HEK293T (cell line): ENCODE data around the gene JMJD7.

ENCODE experiments used
- CTCF ChIA-PET: fragments of 350-600 bp; formaldehyde crosslinking; extraction: SDS; loops from one replicate; lab custom pipeline; 2021; ENCODE audit warnings: antibody characterized with exemption, inconsistent platforms; lab: Yijun Ruan, JAX
- POLR2A ChIA-PET: fragments of 350-600 bp; formaldehyde crosslinking; extraction: SDS; loops from one replicate; lab custom pipeline; 2020; ENCODE audit warnings: antibody characterized with exemption, inconsistent platforms; lab: Yijun Ruan, JAX
- DNase-seq: peaks from one replicate; pipeline ENCODE4 v3.0.0; 2012; ENCODE audit warnings: mixed read lengths; ENCODE audit errors: extremely low spot score
- ARNT ChIP-seq: fragments of 450-650 bp; IDR thresholded peaks from 2 replicates; pipeline ENCODE4 v1.6.1; 2017; ENCODE audit warnings: mild to moderate bottlenecking
- BHLHE40 ChIP-seq: fragments of 450-650 bp; IDR thresholded peaks from 2 replicates; pipeline ENCODE4 v1.6.1; 2016; ENCODE audit warnings: mild to moderate bottlenecking, moderate library complexity, borderline replicate concordance
- CTBP1 ChIP-seq: fragments of 450-650 bp; IDR thresholded peaks from 2 replicates; pipeline ENCODE4 v1.6.1; 2016; ENCODE audit warnings: borderline replicate concordance
- ELF4 ChIP-seq: fragments of 450-650 bp; IDR thresholded peaks from 2 replicates; pipeline ENCODE4 v1.6.1; 2017; ENCODE audit warnings: antibody characterized with exemption
- FOXA1 ChIP-seq: fragments of 450-650 bp; IDR thresholded peaks from 2 replicates; pipeline ENCODE4 v1.6.1; 2016; ENCODE audit warnings: mild to moderate bottlenecking
- FOXK2 ChIP-seq: fragments of 450-650 bp; IDR thresholded peaks from 2 replicates; pipeline ENCODE4 v1.6.1; 2016; ENCODE audit warnings: mild to moderate bottlenecking
- FOXM1 ChIP-seq: fragments of 450-650 bp; IDR thresholded peaks from 2 replicates; pipeline ENCODE4 v1.6.1; 2017; ENCODE audit warnings: mild to moderate bottlenecking, borderline replicate concordance
- HDGF ChIP-seq: fragments of 450-650 bp; IDR thresholded peaks from 2 replicates; pipeline ENCODE4 v1.6.1; 2017; ENCODE audit warnings: antibody characterized with exemption, borderline replicate concordance
- L3MBTL2 ChIP-seq: fragments of 450-650 bp; conservative IDR thresholded peaks from 2 replicates; pipeline ENCODE4 v1.6.1; 2016; ENCODE audit warnings: mild to moderate bottlenecking
- LEF1 ChIP-seq: fragments of 450-650 bp; IDR thresholded peaks from 2 replicates; pipeline ENCODE4 v1.6.1; 2017; ENCODE audit warnings: mild to moderate bottlenecking, borderline replicate concordance
- NFRKB ChIP-seq: fragments of 450-650 bp; IDR thresholded peaks from 2 replicates; pipeline ENCODE4 v1.6.1; 2016; ENCODE audit warnings: mild to moderate bottlenecking, moderate library complexity
- SP1 ChIP-seq: fragments of 450-650 bp; IDR thresholded peaks from 2 replicates; pipeline ENCODE4 v1.6.1; 2017
- SUZ12 ChIP-seq: fragments of 450-650 bp; IDR thresholded peaks from 2 replicates; pipeline ENCODE4 v1.6.1; 2016; ENCODE audit warnings: mild to moderate bottlenecking
- TARDBP ChIP-seq: fragments of 450-650 bp; IDR thresholded peaks from 2 replicates; pipeline ENCODE4 v1.6.1; 2016
- ZNF384 ChIP-seq: fragments of 450-650 bp; IDR thresholded peaks from 2 replicates; pipeline ENCODE4 v1.6.1; 2016
- TF ChIP-seq, protein P1 (sequence below): fragments of 450-650 bp; IDR thresholded peaks from 2 replicates; pipeline ENCODE4 v1.6.1; 2016

Gene JMJD7

DNA sequence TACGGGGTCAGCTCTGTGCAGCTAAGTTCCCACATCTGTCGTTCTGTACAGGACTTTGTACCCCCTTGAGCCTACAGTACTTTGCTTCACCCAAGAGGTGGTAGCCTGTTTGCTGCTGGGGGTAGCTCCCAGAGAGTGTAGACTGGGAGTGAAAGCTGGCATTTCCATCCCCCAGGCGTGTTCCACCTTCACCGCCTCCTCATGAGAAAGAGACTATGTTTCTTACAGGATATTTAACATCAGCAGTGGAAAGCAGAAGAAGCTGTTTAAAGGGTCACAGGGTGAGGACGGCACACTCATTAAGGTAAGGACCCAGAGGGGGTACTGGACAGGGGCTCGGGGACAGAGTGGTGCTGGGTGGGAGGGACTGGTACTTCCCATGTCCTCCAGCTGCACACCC, 10.1 kb upstream of the JMJD7 start:
- ChIA-PET POLR2A (interaction anchor here (1.0 kb wide), 1 partner anchor 10 kb away, joined by 3 read pairs; no protein-coding TSS in a partner anchor), CTCF (interaction anchor here (1.0 kb wide), 1 partner anchor 237 kb away, joined by 3 read pairs; no protein-coding TSS in a partner anchor)
- no peak for TF ChIP-seq FOXA1
- no peak for TF ChIP-seq ARNT
- no peak for TF ChIP-seq CTBP1
- TF ChIP-seq BHLHE40: no peak
- TF ChIP-seq SP1: no peak
- DNase-seq: no peak

DNA sequence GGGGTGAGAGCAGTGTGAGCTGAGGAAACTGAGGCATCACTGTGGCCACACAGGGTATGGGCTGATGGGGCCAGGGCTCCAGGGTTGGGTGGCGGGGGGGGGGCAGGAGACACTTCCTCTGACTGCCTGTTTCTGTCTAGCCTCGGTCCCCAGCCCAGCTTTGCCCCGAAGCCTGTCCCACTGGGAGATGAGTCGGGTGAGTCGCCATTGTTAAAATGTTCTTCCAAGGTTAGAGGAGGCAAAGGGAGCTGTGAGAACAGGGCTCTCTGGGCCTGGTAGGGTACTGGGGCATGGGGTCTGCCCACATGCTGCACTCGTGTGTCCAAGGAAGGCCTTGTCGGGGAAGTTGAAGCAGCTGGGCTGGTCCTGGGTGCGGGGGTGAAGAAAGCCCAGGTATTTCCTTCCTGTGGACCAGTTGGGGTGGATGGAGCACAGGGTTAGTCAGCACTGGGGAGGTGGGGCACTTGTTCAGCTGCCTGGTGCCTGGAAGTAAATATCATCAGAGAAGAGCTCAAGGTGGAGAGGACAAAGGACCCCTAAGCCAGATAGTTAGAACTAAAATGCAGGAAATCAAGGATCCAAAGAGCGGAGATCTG, 8.3 kb upstream of the JMJD7 start:
- ChIA-PET POLR2A (no interaction called here), CTCF (no interaction called here)
- no peak for DNase-seq
- TF ChIP-seq NFRKB: no peak
- TF ChIP-seq L3MBTL2: no peak
- TF ChIP-seq SUZ12: no peak
- TF ChIP-seq, protein P1, sequence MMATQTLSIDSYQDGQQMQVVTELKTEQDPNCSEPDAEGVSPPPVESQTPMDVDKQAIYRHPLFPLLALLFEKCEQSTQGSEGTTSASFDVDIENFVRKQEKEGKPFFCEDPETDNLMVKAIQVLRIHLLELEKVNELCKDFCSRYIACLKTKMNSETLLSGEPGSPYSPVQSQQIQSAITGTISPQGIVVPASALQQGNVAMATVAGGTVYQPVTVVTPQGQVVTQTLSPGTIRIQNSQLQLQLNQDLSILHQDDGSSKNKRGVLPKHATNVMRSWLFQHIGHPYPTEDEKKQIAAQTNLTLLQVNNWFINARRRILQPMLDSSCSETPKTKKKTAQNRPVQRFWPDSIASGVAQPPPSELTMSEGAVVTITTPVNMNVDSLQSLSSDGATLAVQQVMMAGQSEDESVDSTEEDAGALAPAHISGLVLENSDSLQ: no peak

DNA sequence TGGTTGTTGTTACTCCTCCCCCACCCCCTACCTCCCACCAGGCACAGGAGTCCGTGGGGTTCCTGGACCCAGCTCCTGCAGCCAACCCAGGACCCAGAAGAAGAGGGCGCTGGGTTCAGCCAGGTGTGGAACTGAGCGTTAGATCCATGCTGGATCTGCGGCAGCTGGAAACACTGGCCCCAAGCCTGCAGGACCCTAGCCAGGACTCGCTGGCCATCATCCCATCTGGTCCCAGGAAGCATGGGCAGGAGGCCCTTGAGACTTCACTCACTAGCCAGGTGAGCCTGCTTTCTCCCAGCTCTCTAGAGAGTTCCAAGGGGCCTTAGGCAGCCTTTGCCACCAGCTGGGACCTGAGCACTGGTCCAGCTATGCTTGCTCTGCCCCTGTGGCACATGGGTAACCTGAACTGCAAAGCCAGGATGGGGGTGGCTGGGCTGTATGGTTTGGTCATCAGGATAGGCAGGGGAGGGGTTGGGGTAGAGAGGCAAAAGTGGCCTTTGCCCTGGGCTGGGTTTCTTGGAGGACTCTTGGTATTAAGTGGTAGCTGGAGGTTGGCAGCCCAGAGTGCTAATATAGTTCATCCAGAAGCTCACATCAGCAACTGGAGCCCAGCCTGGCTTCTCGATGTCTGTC, 7.0 kb upstream of the JMJD7 start:
- ChIA-PET CTCF (interaction anchor here (0.8 kb wide), 1 partner anchor 84 kb away, joined by 3 read pairs; no protein-coding TSS in a partner anchor), POLR2A (no interaction called here)
- TF ChIP-seq, protein P1: no peak
- TF ChIP-seq ZNF384: no peak
- TF ChIP-seq NFRKB: no peak
- no peak for TF ChIP-seq HDGF
- no peak for TF ChIP-seq FOXK2
- no peak for TF ChIP-seq TARDBP
- TF ChIP-seq LEF1: no peak
- TF ChIP-seq FOXM1: no peak
- TF ChIP-seq ARNT: no peak
- TF ChIP-seq CTBP1: no peak
- TF ChIP-seq ELF4: no peak
- TF ChIP-seq L3MBTL2: no peak
- no peak for DNase-seq

DNA sequence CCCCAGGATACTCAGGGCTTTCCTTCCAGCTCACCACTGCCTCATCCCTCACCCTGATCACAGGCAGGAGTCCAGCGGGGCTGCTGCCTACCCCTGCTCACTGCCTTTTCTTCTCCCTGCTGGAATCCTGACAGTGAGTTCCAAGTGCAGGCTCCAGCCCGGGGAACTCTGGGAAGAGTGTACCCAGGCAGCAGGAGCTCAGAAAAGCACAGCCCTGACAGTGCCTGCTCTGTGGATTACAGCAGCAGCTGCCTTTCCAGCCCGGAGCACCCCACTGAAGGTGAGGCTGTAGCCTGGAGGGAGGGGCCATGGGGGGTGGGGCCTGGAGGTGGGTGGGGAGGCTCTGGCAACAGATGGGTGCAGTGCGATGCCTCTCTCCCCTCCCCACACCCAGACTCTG, 6.1 kb upstream of the JMJD7 start:
- POLR2A ChIA-PET: no interaction called here
- no peak for DNase-seq
- CTCF ChIA-PET: interaction anchor here (0.8 kb wide), 1 partner anchor 83 kb away, joined by 3 read pairs; no protein-coding TSS in a partner anchor
- no peak for TF ChIP-seq HDGF
- no peak for TF ChIP-seq FOXM1
- TF ChIP-seq NFRKB: no peak
- TF ChIP-seq BHLHE40: no peak
- no peak for TF ChIP-seq ELF4
- no peak for TF ChIP-seq L3MBTL2
- no peak for TF ChIP-seq CTBP1
- no peak for TF ChIP-seq FOXK2
- no peak for TF ChIP-seq LEF1
- TF ChIP-seq, protein P1: no peak

DNA sequence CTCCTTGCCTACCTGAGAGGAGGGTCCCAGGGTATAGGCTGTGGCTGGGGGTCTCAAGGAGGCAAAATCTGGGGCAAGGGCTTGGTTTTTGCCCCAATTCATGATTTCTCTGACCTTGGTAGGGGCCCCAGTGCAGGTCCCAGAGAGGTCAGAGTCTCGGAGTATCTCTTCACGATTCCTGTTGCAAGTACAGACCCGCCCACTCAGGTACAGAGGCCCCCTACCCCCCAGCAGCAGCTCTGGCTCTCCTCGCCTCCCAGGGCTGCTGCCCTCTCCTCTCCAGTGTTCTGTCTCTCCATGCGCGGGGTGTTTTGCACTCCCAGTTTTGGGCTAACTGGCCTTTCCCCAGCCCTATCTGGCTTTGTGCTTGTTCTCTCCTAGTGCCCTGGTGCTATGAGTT, 5.4 kb upstream of the JMJD7 start:
- no peak for DNase-seq
- CTCF ChIA-PET: no interaction called here
- TF ChIP-seq FOXK2 (no peak), SP1 (no peak), FOXM1 (no peak), ELF4 (no peak), SUZ12 (no peak), ZNF384 (no peak), LEF1 (no peak)
- TF ChIP-seq, protein P1: no peak
- POLR2A ChIA-PET: no interaction called here

DNA sequence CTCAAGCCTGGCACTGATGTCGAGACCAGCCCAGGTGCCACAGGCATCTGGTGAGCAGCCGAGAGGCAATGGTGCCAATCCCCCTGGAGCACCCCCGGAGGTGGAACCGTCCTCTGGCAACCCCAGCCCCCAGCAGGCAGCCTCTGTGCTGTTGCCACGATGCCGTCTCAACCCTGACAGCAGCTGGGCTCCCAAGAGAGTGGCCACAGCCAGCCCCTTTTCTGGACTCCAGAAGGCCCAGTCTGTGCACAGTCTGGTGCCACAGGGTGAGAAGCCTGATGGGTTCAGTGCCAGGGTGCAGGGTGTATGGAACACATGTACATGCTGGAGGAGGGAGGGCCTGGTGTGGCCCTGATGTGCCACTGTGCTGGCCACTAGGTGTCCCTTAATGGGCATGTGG, 4.9 kb upstream of the JMJD7 start:
- TF ChIP-seq FOXM1 (no peak), NFRKB (no peak), HDGF (no peak), ARNT (no peak)
- CTCF ChIA-PET: no interaction called here
- DNase-seq: no peak
- POLR2A ChIA-PET: no interaction called here
